IPS-15b (cell line): ENCODE data around the gene EFNA5.

Experiments used
- H3K27me3 ChIP-seq: one replicate; pipeline ENCODE4 v1.6.1; 2013; ENCODE audit warnings: low read length; ENCODE audit not compliant: control insufficient read depth, insufficient read depth
- H3K36me3 ChIP-seq: one replicate; pipeline ENCODE4 v1.6.1; 2013; ENCODE audit warnings: low read length; ENCODE audit not compliant: control insufficient read depth, insufficient read depth
- H3K4me1 ChIP-seq: one replicate; pipeline ENCODE4 v1.6.1; 2013; ENCODE audit warnings: mild to moderate bottlenecking, low read length; ENCODE audit not compliant: control insufficient read depth, insufficient read depth
- H3K4me3 ChIP-seq: one replicate; pipeline ENCODE4 v1.5.1; 2013; ENCODE audit warnings: low read depth, low read length
- H3K9ac ChIP-seq: one replicate; pipeline ENCODE4 v1.6.1; 2013; ENCODE audit warnings: low read depth, mild to moderate bottlenecking, low read length
- H3K9me3 ChIP-seq: one replicate; pipeline ENCODE4 v1.6.1; 2013; ENCODE audit warnings: mild to moderate bottlenecking, low read length; ENCODE audit not compliant: control insufficient read depth, insufficient read depth

Gene EFNA5

DNA sequence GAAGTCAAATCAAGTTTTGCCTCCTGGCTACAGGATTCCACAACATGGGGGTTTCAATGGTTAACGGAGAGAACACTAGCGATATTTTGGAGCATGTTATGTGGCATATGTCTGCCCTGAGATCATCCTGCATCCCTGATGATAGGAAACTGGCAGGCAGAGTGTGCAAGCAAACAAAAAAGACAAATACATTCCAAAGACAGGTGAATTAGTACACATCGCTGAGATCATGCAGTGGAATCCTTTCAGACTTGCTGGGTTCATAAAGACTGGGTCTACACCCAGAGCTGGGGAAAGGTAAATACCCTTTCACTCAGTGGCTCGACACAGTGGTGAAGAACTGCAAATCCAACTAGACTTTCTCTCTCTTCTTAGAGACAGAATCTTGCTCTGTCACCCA, 286.5 kb downstream of the EFNA5 start:
- H3K4me1 ChIP-seq: peaks cover 9% of the 10 kb centered on the region
- no peaks in the 10 kb centered on the region for H3K9me3 ChIP-seq
- no peak overlapping the region for H3K9ac ChIP-seq
- no peaks in the 10 kb centered on the region for H3K27me3 ChIP-seq
- H3K36me3 ChIP-seq: no peaks in the 10 kb centered on the region
- no peak overlapping the region for H3K4me3 ChIP-seq

DNA sequence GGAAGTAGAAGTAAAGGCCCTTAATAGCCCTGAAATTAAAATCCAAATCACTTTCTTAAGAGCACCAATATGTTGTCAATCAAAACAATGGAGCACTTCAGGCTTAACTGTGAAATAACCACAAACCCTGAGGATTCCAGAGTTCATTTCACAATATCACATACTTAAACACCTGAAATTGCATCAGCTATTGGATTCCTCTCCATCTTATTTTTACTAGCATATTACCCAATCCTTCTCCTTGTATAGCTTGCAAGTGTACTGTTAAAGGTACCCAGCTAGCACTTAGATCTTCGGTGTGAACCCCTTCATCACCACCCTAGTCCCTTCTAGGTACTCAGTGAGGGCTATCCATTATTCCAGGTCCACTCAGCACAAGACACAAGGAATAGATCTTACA, 287.3 kb downstream of the EFNA5 start:
- Histone ChIP-seq H3K9me3 (no peaks in the 10 kb centered on the region), H3K4me3 (no peak overlapping the region), H3K27me3 (no peaks in the 10 kb centered on the region), H3K9ac (no peak overlapping the region), H3K36me3 (no peaks in the 10 kb centered on the region), H3K4me1 (peaks cover 9% of the 10 kb centered on the region)

DNA sequence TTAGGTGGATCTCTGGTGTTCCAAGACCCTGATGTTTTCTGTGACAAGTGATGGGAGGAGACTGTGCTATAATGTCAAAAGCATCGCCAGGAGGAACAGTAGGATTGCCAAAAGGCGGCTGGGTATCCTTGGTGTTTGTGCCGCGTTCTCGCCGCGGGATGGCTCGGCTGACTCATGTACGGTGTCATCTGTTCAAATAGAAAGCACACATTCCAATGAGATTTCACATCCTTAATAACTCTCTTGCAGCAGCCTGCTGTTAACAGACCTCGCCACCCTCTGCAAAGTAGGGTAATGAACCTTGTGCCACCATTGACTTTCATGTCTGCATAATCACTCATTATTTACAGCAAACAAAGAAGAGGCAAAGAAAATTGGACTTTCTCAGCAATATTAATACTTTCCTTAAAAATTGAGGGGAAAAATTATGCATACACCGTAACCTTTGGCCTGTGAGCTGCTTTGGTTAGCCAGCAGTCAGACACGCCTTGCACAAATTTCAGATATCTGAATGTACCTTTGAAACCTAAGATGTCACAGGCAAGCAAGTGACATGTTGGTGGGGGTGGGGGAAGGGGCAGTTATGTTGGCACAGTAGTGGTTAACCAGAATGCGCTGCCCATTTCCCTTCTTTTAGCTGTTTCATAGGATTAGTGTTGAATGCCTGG, 289.4 kb downstream of the EFNA5 start:
- no peaks in the 10 kb centered on the region for H3K36me3 ChIP-seq
- peaks cover 2% of the 10 kb centered on the region for H3K4me1 ChIP-seq
- H3K9ac ChIP-seq: no peak overlapping the region
- H3K9me3 ChIP-seq: no peaks in the 10 kb centered on the region
- H3K27me3 ChIP-seq: no peaks in the 10 kb centered on the region
- no peak overlapping the region for H3K4me3 ChIP-seq

DNA sequence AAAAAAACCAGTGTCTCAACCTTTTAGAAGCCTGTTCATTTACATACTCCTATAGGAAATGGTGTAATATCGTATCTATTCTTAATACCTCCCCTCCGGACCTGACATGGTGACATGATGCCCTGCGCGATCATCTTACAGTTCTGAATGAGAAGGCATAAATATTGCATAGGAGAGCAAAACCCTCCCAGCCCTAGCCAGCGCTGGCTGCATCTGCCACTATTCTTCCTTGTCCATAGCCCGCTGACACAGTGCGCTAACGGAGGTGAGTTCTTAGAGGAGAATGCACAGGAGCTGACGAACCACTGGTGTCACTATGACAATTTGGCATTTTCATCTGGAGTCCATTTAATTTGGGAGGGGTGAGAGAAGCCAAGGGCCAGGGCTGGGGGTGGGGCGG, 290.1 kb downstream of the EFNA5 start:
- H3K36me3 ChIP-seq: no peaks in the 10 kb centered on the region
- no peaks in the 10 kb centered on the region for H3K27me3 ChIP-seq
- H3K9ac ChIP-seq: no peak overlapping the region
- H3K9me3 ChIP-seq: no peaks in the 10 kb centered on the region
- H3K4me3 ChIP-seq: no peak overlapping the region
- H3K4me1 ChIP-seq: peaks cover 2% of the 10 kb centered on the region

DNA sequence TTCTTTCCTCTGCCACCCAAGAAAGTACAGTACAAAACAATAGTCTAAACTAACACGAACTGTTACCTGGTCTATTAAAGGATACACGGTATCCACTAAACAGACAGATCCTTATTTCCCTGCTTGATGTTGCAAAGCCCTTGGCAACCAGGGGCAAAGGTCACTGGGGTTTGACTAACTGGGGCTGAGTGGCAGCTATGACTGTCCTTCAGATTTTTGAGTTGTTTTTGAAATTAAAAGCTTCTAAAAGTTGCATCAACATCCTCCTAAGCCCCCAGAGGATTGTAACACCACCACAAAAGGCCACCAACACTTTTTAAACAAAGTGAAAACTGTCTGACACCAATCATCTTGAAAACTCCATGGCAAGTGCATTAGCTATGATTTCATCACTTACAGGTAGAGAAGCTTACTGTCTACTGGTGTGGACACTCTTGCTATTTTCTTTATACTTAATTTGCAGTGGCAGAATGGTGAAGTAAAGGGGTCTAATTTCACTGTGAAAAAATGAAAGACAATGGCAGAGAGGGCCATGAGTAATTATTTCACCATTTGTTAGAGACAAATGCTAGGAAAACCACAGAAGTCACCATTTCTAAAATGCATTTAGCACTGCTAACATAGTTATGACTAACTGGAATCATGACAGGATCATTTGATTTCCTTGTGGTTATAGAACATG, 292.4 kb downstream of the EFNA5 start:
- H3K9ac ChIP-seq: no peak overlapping the region
- peaks cover 4% of the 10 kb centered on the region for H3K4me1 ChIP-seq
- no peaks in the 10 kb centered on the region for H3K27me3 ChIP-seq
- H3K4me3 ChIP-seq: no peak overlapping the region
- H3K36me3 ChIP-seq: no peaks in the 10 kb centered on the region
- H3K9me3 ChIP-seq: no peaks in the 10 kb centered on the region

DNA sequence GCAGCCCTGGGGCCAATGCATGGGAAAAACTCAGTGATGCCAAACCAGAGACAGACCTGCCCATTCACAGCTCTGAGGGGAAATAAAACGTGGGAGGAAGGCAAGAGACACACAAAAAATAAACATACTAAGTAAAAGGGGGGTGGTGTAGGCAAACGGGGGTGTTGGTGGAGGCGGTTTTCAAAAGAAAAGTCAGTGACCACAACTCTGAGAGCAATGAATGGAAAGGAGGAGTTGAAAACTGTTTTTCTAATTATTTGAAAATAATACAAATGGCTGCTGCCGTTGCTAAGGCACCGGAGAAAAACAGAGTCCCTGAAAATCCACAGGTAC, 293.5 kb downstream of the EFNA5 start:
- Histone ChIP-seq H3K9ac (no peak overlapping the region), H3K36me3 (no peaks in the 10 kb centered on the region), H3K4me1 (peaks cover 4% of the 10 kb centered on the region), H3K27me3 (no peaks in the 10 kb centered on the region), H3K9me3 (no peaks in the 10 kb centered on the region), H3K4me3 (no peak overlapping the region)

DNA sequence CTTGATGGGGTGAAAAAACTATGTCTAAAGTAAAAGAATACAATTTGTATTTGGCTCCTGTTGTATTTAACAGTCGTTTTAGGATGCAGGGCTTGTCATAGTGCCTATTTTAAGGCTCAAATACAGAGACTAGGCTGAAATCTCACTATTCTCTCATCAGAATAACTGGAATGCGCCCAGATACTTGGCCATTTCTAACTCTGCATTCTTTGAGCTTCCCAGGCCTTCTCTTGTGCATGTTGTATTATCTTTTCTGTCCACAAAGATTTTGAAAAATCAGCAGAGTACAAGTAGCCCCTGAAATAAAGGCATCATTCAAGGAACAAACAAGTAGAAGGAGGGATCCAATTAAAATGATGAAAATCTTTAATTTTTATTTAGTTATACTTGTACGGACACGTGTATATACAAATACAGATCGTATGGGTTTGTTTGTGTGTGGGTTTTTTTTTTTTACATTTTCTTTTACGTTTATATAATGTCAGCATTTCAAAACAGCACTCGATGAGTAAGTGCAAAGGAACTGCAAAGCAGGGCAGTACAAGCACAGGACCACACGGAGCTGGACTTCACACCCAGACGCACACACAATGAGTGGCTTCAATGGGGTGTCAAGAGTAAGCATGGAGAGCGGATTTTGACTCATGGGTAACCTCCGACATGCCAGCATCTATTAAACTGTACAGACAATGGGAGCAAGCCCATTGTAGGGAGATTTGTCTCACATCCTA, 294.0 kb downstream of the EFNA5 start:
- Histone ChIP-seq H3K36me3 (no peaks in the 10 kb centered on the region), H3K9ac (no peak overlapping the region), H3K9me3 (no peaks in the 10 kb centered on the region), H3K27me3 (no peaks in the 10 kb centered on the region), H3K4me1 (peaks cover 4% of the 10 kb centered on the region), H3K4me3 (no peak overlapping the region)

DNA sequence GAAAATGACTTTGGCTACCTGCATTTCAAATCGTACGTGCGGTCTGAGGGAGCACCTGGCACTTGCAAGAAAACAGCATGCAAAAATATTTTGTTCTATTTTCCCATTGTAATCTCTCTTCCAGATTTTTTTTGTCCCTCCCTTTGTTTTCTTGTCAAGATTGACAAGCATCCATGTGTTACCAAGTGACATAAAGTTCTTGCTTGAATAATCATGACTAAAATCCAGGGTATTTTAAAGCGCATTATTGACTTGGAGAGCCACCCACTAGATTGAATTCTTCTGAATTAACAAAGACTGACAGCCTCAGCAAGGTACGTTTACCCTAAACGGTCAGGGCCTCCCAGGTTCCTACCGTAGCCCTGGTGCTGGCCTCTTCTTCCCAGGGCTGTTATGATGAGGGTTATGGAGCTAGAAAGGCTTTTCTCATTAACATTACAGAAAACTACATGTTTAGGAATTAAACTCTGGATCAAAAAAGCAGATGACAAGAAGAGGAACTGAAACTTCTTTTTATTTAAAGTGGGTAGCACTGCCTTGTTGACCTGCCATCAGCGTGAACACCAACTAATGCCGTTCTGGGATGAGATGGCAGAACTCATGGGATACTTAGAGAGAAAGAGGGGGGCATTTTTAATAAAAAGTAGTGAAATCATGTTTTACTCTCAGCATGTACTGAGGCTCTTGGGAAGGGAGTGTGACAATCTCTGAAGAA, 297.0 kb downstream of the EFNA5 start:
- Histone ChIP-seq H3K36me3 (no peaks in the 10 kb centered on the region), H3K27me3 (no peaks in the 10 kb centered on the region), H3K4me1 (peaks cover 2% of the 10 kb centered on the region), H3K9ac (no peak overlapping the region), H3K9me3 (no peaks in the 10 kb centered on the region), H3K4me3 (no peak overlapping the region)

DNA sequence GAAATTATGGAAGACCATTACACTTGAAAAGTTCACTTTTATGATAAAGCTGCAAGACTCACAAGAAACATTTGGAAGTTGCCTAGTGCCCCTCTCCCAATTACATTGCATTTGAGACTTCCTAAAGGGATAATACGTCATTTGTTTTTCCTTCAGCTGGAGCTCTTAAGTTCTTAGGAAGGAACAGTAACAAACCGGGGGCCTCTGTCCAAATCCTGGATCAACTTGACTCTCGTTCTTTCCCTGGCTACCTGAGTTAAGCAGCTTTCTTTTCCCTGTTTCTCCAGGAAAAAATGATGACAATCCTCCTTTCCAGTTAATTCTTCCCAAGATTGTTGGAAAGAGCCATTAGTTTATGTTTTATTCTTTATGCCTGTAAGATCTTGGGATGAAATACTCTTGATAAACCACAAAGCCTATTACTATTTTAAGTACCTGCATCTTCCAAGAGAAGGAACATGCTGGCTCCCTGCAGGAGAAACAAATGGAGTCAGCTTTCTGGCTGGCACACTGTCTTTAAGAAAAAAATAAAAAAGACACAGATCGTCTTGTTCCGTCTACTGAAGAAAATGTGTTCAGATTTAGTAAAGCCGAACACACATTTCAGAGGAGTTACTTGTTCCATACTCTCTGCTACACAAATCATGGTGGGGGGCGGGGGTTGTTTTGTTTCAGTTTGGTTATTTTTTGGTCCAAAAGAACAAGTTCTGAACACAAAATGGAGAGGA, 297.9 kb downstream of the EFNA5 start:
- Histone ChIP-seq H3K9ac (no peak overlapping the region), H3K4me1 (peaks cover 10% of the 10 kb centered on the region), H3K36me3 (no peaks in the 10 kb centered on the region), H3K27me3 (no peaks in the 10 kb centered on the region), H3K4me3 (no peak overlapping the region), H3K9me3 (no peaks in the 10 kb centered on the region)

DNA sequence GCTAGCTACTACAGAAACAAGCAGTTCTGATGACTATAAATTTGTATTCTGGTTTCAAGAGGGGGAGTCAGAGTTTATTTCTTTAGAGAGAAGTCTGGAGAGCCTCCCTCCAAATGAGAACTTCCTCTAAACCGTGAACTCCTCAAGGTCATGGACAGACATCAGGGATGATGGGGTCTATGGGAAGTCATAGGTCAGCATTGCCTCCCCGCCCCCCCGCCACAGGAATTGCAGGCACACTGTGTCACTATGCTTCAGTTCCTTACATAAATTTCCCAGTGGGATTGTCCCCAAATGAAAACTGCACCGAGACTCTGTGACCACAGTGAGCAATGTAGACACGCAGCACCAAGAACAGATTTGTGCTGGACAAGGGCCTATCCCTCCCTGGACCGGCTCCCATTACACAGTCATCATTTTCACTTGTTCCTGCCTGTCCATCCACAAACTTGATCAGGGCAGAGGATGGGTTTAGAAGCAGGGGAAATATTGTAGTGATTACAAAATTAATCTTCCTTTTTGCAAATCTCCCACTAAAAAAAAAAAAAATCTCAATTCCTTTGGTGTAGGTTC, 300.3 kb downstream of the EFNA5 start:
- no peak overlapping the region for H3K9ac ChIP-seq
- no peaks in the 10 kb centered on the region for H3K27me3 ChIP-seq
- no peak overlapping the region for H3K4me3 ChIP-seq
- H3K36me3 ChIP-seq: no peaks in the 10 kb centered on the region
- H3K4me1 ChIP-seq: peaks cover 18% of the 10 kb centered on the region
- no peaks in the 10 kb centered on the region for H3K9me3 ChIP-seq

DNA sequence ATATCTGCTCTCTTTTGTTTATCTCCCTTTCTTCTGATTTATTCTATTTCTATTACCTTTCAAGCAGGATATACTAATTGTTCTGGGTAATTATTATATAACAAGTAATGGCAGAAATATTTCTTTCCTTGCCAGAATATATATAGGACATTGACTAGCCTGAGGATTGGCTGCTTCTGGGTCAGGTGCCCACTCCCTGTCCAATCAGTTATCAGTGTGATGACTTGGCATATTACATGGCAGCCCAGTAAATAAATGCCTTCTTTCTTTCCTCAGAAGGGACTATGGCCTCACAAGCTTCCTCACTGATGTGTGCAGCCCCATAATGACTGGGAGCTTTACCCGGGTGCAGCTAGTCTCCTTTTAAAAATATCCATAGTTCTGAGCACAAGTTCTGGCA, 301.1 kb downstream of the EFNA5 start:
- no peak overlapping the region for H3K9ac ChIP-seq
- H3K9me3 ChIP-seq: no peaks in the 10 kb centered on the region
- no peaks in the 10 kb centered on the region for H3K36me3 ChIP-seq
- peaks cover 18% of the 10 kb centered on the region for H3K4me1 ChIP-seq
- no peak overlapping the region for H3K4me3 ChIP-seq
- H3K27me3 ChIP-seq: no peaks in the 10 kb centered on the region
